RPMI8226 (cell line): ENCODE measurements around the gene MIP.
"Not testable (repeated sequence)": the region's sequence is repeated elsewhere in the genome, so short reads cannot be mapped to it uniquely, and the experiment has no call there.

Experiments used
- DNase-seq: peaks from one replicate; pipeline ENCODE4 v3.0.0-alpha.2; 2015

The MIP gene

GRCh38 chr12:56454557-56454956 lies at the start of gene MIP:
Gene MIP (minus strand): TSS chr12:56454657. CDS start chr12:56454613, 44 bp downstream.
- no peak for DNase-seq

- not testable (repeated sequence) for DNase-seq
These were observed 45.4 kb upstream of the MIP start for GRCh38 chr12:56499879-56500278.

GRCh38 chr12:56499452-56499851 lies 45.0 kb upstream of the MIP start:
- not testable (repeated sequence) for DNase-seq

- not testable (repeated sequence) for DNase-seq
These were observed 43.9 kb upstream of the MIP start for GRCh38 chr12:56498126-56498902.

GRCh38 chr12:56496704-56497103 lies 42.2 kb upstream of the MIP start:
- DNase-seq, result peak; percentile 38

- not testable (repeated sequence) for DNase-seq
These were observed 40.0 kb upstream of the MIP start for GRCh38 chr12:56494481-56494880.

- not testable (repeated sequence) for DNase-seq
These were observed 39.6 kb upstream of the MIP start for GRCh38 chr12:56494106-56494415.

GRCh38 chr12:56493409-56494105 lies 39.1 kb upstream of the MIP start:
- DNase-seq, result not testable (repeated sequence)

GRCh38 chr12:56490360-56490759 lies 35.9 kb upstream of the MIP start:
- DNase-seq, result no peak

GRCh38 chr12:56488041-56488955 lies 33.8 kb upstream of the MIP start, which contains the start of gene GLS2:
Gene GLS2 (minus strand): TSS chr12:56488161. CDS start chr12:56488118, 43 bp downstream.
- peak; percentile 86 for DNase-seq

GRCh38 chr12:56487448-56488040 lies 33.1 kb upstream of the MIP start:
- peak; percentile 72 for DNase-seq

GRCh38 chr12:56486694-56487093 lies 32.2 kb upstream of the MIP start:
- DNase-seq, result no peak

- DNase-seq, result no peak
These were observed 30.1 kb upstream of the MIP start for GRCh38 chr12:56484566-56484965.

- DNase-seq, result no peak
These were observed 25.2 kb upstream of the MIP start for GRCh38 chr12:56479625-56480024.

- no peak for DNase-seq
These were observed 23.2 kb upstream of the MIP start for GRCh38 chr12:56477521-56478225.

GRCh38 chr12:56476972-56477432 lies 22.5 kb upstream of the MIP start:
- no peak for DNase-seq

- no peak for DNase-seq
These were observed 21.7 kb upstream of the MIP start for GRCh38 chr12:56476143-56476542.

GRCh38 chr12:56474389-56474788 lies 19.9 kb upstream of the MIP start:
- no peak for DNase-seq

- peak; percentile 72 for DNase-seq
These were observed 14.8 kb upstream of the MIP start for GRCh38 chr12:56469007-56469930.

GRCh38 chr12:56468216-56469006 lies 14.0 kb upstream of the MIP start, which contains the start of gene SPRYD4:
Gene SPRYD4 (plus strand): TSS chr12:56468578. CDS start chr12:56468592, 14 bp downstream.
- peak; percentile 97 for DNase-seq
